HG03103 (cell line): ENCODE data around the gene RAPGEF4.
"Not testable (repeated sequence)": the region's sequence is repeated elsewhere in the genome, so short reads cannot be mapped to it uniquely, and the experiment has no call there.

Experiments
- ATAC-seq: cut with Tn5 transposase; IDR thresholded peaks from one replicate; pipeline ENCODE4 v1.9.1; 2021; ENCODE audit warnings: low read depth; ENCODE audit not compliant: unreplicated experiment

Gene RAPGEF4

GRCh38 chr2:173023718-173024117 lies 288.1 kb downstream of the RAPGEF4 start:
- ATAC-seq: no peak

GRCh38 chr2:173026479-173026878 lies 290.8 kb downstream of the RAPGEF4 start:
- no peak for ATAC-seq

DNA sequence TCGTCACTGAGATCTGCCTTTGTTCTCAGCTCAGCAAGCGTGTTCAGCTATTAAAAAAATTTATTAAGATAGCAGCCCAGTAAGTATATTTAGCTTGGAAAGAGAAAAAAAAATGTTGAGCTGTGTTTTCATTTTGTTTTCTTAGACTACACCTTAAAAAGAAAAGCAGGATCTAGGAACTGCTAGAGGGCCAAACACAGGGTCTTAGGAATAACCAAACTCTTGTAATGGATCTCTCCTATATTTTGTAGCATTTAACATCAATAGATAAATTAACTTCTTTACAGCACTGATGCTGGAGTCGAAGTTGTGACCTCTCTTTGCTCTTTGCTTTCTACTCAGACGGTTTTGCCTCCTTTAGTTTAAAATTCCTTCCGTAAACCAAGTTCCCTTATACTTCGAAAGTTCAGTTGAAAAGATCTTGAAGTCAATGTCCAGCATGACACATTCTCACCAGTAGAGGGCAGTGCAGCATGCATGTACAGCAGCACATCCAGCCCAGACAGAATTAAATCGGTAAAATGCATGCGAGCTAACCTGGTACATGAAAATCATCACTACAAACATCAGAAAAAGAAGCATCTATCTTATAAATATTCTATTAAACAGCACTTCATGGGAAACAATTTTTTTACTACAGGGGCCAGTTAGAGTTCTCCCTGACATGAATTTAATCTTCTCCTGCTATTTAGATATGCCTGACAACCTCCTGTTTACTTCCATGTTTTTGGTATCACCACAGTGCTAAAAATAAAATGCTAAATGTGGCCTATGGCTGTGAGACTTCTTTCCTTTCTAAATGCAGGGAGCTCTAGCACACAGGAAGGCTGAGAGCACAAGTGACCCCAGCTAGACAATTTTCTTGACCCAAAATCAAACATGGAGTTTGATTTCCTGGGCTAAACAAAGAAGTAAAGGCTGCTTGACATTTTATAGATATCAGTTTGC lies 291.8 kb downstream of the RAPGEF4 start:
- no peak for ATAC-seq

DNA sequence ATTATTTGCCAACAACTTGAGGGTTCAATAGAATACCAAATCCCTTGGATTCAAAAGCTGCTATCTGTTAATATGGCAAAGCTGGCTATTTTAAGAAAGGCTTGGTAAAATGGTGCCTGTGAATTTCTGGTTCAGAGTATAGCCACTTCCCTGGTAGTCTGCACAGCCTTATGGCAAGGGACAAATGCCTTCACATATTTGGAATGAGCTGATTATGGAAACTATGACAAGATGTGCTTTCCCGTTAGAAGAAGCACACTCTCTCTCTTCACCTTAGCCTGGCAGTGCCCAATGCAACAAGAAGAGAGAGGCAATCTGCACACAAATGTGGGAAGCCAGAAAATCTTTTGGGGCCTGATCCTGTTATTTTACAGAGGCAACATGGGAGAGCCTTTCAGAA lies 292.5 kb downstream of the RAPGEF4 start:
- ATAC-seq: no peak

GRCh38 chr2:173028671-173029070 lies 293.0 kb downstream of the RAPGEF4 start:
- no peak for ATAC-seq

DNA sequence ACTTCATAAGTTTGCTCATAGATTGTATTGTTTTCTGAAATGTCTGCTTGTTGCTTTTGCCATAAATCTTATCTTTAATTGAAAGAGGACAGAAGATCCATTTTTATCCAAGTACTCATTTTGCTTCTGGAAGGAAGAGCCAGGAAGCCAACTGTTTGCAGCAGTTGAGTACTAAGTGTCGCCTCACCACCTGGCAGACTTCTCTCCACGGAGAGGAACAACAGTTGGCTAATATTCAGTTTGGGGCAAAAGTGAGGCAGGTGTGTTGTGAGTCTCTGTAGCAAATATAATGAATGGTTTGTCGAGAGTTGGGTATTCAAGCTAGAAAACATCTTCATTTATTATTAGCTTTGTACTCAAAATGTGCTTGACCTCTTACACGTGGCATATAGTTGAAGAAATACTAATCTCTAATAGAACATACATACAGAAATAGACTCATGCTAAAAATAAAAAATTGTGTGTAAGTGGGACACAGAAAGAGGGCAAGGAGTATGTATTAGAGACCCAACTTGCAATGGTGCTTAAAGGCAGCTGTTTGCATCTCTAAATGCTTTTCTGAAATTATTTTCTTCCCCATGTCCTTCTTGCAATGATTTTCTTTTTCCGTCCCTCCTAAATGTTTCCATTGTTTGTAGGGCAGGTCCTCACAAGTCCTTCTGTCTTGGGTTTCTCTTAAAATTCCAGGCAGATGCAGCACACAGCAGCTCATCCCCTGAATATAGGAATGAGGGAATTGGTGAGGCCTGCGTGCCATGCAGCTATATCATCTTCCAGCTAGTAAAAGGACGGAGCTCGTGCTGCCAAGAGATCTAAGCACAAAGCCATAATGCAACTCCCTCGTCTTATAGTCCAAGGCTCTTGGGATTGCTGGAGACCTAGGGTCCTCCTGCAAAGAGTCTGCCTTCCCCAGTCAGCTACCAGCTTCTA lies 295.2 kb downstream of the RAPGEF4 start:
- ATAC-seq: no peak

GRCh38 chr2:173032032-173032431 lies 296.4 kb downstream of the RAPGEF4 start:
- no peak for ATAC-seq

- no peak for ATAC-seq
These were observed 297.4 kb downstream of the RAPGEF4 start for GRCh38 chr2:173033084-173033483.

GRCh38 chr2:173034143-173034542 lies 298.5 kb downstream of the RAPGEF4 start:
- ATAC-seq: no peak

DNA sequence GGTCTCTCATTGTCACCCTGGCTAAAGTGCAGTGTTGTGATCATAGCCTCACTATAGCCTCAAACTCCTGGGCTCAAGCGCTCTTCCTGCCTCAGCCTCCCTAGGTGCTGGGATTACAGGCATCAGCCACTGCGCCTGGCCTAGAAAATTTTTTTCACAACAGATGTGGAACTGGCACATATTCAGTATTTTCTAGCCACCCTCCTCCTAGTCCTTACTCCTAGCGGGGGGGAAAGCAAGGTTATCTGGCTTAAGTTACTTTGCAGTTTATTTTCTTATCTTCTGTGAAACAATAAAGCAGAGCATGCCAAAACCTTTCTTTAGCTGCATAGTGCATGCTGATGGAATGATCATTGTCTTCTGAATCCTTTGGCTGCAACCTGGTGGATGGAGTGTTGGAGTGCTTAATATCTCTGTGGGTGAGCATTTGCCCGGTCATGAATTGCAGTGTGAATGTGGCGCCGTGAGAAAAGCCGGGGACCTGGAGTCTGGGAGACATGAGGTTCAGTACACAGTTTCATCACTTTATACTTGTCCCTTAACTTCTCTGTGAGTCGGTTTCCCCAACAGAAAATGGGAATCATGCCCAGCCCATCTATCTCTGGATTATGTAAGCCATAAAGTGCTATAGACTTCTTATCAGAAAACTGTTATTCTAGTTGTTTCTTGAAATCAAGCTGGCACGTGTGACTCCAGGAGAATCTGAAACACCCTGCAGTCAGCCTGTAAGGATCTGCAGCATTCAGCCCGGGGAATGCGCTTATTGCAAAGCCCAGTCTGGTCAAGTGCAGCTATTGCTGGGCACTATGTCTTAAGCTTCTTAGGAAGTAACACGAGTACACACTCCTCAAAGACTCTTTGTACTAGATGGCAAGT lies 301.8 kb downstream of the RAPGEF4 start:
- ATAC-seq: no peak

DNA sequence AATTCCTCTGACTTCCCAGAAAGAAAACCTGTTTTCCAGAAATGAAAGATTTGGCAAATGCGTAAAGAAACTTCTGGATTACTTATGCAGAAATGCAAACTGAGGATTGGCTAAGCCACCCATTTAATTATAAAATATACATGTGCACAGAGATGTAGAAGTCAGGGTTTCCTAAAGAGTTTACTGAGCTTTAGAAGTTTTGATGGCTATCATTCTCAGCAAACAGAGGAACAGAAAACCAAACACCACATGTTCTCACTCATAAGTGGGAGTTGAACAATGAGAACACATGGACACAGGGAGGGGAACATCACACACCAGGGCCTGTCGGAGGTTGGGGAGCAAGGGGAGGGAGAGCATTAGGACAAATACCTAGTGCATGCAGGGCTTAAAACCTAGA lies 302.6 kb downstream of the RAPGEF4 start:
- ATAC-seq: not testable (repeated sequence)

DNA sequence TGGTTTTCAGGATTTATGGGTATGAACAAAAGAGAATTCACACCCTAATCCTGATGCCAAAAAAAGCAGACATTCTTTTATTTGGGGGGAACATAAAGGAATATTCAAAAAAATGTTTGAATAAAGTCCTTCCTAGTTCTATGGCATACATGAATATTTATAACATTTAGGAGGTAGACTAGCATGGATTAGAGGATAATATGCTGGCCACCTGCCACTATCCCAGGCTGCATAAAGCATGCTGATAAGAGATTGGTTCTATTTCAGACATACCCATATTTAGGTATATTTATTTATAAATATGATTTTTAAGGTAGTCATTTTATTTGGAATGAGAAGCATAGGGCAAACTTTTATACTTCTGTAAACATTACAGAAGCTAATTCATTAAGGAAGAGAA lies 305.1 kb downstream of the RAPGEF4 start:
- ATAC-seq: no peak

GRCh38 chr2:173043476-173043875 lies 307.8 kb downstream of the RAPGEF4 start:
- no peak for ATAC-seq

- no peak for ATAC-seq
These were observed 308.4 kb downstream of the RAPGEF4 start for GRCh38 chr2:173043897-173044519.

- ATAC-seq: no peak
These were observed 309.0 kb downstream of the RAPGEF4 start for GRCh38 chr2:173044686-173045085.

DNA sequence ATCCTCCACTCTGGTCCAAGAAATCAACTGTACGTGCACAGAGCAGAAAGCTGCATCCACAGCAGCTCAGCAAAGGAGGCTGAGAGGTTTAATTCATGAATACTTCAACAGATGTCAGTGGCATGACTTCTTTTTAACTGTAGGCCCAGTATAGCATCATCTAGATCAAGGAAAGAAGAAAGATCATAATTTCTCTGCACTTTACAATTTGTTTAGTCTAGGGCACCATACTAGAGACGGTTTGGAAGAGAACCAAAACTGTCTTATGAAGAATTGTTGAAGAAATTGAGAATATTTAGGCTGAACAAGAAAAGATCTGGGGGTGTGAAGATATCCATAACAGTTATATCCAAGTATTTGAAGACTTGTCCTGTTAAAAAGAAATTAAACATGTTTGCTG lies 309.5 kb downstream of the RAPGEF4 start:
- ATAC-seq: no peak

- no peak for ATAC-seq
These were observed 312.9 kb downstream of the RAPGEF4 start for GRCh38 chr2:173048522-173048896.

- no peak for ATAC-seq
These were observed 313.4 kb downstream of the RAPGEF4 start for GRCh38 chr2:173048897-173049661.

- ATAC-seq: no peak
These were observed 314.2 kb downstream of the RAPGEF4 start for GRCh38 chr2:173049831-173050230.
